T-helper 22 cell (primary cell): ENCODE results near the gene NTSR2.

Experiments used
- DNase-seq: peaks from one replicate; pipeline ENCODE4 v3.0.0-alpha.2; 2020; ENCODE audit warnings: low read depth

Gene NTSR2

DNA sequence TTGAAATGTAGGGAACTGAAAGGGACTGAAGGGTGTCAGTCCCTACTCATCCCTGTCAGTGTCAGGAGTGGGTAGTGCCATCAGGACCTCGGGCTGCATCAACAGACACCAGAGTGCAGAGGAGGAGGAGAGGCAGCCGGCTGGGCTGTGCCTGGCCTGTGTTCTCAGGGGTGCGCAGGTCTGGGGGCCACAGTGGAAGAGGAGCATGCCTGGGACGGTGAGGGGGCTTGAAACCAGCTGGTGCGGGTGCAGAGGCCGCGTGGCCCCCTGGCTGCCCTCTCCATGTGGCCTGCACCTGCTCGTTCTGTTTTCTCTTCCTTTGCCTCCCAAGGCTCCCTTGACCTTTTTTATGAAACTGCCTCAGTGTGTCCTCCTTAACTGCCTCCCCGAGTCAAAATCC lies 41.3 kb downstream of the NTSR2 start:
- no peak for DNase-seq

DNA sequence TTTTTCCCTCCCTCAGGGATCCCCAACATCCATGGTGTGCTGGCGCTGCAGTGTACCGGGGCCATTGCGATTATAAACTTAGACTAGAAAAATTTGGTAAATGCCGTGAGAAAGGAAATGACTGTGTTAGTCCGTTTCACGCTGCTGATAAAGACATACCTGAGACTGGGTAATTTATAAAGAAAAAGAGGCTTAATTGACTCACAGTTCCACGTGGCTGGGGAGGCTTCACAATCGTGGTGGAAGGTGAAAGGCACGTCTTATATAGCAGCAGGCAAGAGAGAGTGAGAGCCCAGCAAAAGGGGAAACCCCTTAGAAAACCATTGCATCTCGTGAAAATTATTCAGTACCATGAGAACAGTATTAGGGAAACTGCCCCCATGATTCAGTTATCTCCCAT lies 44.3 kb downstream of the NTSR2 start:
- no peak for DNase-seq

DNA sequence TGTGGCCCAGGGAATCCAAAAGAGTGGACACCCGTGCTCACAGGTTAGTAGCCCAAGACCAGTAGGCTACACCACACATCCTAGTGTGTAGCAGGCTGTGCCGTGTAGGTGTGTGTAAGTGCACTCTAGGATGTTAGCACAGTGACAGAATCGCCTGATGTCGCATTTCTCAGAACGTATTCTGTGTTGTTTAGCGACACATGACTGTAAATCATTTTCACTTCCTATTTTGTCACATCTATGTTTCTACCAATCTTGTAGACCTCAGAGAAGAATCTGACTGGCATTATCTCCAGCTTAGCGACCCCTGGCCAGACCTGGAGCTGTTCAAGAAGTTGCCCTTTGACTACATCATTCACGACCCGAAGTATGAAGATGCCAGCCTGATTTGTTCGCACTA lies 45.1 kb downstream of the NTSR2 start:
- no peak for DNase-seq

DNA sequence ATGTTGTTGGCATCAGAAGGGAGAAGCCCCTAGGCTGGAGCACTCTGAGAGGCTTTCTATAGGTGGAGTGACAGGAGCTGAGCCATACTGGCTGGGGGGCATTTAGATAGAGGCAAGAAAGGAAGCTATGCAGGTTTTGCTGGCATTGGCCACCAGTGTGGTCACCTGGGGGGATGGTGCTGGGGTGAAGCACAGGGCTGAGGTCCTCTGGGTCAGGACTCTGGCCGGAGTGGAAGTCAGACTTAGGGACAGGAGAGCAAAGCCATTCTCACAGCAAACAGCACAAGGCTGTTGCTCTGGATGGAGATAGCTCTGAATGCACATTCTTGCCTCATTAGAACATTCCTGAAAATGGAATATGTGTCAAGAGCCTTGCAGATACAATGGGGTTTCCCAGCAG lies 47.4 kb downstream of the NTSR2 start:
- no peak for DNase-seq

DNA sequence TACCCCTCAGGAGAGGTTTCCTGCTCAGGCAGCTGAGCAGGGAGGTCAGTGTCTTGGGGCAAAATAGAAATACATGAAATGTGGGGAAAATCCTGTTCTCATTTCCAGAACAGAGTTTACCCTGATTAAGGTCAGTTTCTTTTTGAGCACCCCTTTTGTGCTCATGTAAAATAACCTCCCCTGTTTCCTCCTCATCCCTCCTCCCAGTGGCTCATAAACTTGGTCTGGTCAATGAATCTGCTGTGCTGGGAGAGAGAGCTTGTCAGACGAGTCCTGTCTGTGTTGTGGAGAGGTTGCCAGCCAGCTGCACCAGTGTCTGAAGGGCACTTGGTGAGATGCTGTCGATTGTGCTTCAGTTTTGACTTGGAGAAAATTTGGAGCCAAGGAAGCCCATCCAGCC lies 48.6 kb downstream of the NTSR2 start:
- no peak for DNase-seq

DNA sequence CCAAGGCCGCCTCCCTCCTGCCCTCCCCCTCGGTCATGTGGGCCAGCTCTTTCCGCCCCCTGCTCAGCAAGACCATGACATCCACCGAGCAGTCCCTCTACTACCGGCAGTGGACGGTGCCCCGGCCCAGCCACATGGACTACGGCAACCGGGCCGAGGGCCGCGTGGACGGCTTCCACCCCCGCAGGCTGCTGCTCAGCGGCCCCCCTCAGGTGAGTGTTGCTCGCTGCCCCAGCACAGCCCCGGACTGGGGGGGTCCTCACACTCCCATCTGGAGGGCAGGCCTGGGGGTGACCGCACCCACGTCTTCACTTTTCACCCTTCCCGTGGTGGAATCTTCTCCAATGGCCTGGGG lies 51.3 kb downstream of the NTSR2 start:
- DNase-seq, result no peak

DNA sequence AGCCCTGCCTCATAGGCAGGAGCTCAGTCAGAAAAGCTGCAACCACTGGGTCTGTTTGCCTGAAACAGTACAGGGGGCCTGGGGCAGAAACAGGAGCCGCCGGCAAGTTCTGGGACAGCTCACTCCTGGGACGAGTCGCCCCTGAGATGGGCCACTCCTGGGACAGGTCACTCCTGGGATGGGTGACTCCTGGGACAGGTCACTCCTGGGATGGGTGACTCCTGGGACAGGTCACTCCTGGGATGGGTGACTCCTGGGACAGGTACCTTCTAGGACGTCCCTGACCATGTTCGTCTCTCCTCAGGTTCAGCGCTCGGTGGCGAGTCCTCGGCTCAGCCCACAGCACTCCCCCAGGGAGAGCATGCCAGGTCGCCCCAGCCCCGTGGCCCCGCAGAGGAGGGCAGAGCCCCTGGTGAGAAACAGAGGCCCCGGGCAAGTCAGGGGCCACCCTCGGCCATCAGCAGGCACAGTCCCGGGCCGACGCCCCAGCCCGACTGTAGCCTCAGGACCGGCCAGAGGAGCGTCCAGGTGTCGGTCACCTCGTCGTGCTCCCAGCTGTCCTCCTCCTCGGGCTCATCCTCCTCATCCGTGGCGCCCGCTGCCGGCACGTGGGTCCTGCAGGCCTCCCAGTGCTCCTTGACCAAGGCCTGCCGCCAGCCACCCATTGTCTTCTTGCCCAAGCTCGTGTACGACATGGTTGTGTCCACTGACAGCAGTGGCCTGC lies 51.8 kb downstream of the NTSR2 start:
- DNase-seq, result no peak

DNA sequence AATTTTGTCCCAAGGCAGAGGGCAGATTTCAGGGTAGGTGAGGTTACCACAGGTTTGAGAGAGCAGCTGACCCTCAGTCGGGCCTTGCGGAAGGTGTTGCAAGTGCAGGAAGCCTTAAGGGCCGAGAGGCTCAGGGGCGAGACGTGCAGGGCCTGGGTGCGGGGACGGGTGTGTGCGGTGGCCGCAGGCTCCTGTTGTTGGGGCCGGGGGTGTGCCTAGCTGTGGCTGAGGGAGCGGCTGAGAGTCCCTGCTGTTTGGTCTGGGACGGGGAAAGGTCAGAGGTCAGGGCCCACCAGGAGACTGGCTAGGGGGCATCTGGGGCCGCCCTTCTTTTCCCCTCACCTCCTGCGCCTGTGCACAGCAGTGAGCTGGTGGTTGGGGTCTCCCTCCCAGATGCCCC lies 52.5 kb downstream of the NTSR2 start:
- no peak for DNase-seq

DNA sequence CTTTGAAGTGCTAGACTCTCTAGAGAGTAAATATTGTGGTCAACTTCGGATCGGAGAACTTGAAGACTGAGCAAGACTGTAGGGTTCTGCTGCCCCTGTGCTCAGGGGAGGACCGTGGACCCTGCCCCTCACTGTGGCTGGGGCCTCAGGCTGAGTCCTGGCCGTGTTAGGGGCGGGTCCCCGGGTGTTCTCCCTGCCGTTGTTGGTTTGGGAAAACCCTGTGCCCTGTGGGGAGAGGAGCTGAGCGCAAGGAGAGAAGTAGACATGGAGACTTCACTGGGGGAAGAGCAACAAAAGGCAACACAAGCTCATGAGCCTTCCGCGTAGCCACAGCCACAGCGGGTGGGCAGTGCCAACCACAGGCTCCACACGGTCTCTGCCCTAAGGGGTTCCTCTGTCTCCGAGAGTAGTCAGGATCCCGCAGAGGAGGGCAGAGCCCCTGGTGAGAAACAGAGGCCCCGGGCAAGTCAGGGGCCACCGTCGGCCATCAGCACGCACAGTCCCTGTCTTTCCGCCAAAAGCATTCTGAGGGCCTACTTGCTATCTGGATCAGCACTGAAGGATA lies 53.1 kb downstream of the NTSR2 start:
- DNase-seq, result no peak

DNA sequence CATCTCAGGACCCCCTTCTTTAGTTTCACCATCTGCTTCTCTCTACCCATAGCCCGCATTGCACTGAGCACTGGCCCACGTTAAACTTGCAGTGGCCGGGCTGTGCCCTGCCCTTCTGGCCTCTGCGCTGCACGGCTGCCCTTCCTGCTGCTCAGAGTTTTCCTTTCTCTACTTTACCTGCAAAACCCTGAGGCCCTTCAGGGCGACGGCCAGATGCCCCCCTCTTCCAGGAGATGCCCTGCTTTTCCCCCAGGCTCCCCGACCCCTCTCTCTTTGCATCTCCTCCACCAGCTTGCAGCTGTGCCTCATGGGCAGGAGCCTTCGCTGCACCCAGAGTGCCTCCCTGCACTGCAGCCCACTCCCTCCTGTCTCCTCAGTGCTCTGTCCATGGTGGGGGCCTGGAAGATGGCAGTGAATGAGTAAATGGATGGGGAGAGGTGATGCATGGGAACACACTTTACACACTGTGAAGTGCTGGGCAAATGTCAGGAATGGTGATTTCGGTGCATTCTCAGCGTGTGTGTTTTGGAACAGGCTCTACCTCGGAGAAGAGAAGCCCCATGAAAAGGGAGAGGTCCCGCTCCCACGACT lies 53.8 kb downstream of the NTSR2 start:
- DNase-seq, result no peak

DNA sequence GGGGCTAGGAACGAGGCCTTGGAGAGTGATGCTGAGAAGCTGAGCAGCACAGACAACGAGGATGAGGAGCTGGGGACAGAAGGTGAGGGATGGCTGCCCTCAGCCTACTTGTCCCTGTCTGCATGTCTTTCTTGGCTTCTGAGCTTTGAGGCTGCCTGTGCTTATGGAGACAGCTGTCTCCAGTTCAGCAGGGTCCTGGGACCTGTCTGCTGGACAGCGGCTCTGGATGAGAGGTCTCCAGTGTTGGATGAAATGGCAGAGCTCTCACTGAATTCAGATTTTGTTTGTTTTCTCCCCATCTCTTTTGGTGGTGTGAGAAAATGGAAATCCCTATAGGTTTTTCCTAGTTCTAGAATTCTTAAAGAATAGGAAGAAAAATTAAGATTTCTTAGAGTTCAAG lies 54.8 kb downstream of the NTSR2 start:
- DNase-seq, result no peak

DNA sequence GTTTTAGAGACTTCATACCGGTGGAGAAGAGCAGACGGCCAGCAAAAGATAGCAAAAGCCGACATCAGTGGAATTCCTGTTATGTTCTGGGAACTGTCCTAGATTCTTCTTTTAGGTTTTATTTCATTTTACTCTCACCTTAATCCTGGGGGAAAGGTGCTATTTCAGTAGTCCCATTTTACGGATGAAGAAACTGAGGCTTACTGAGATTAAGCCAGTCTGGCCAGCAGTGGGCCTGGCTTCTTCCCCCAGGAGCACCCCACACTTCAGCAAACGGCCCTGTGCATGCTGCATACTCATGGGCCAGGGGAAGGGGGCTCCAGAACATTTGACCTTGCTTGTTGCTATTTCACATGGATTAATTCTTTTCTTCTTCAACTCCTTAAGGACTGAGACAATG lies 56.7 kb downstream of the NTSR2 start:
- no peak for DNase-seq

DNA sequence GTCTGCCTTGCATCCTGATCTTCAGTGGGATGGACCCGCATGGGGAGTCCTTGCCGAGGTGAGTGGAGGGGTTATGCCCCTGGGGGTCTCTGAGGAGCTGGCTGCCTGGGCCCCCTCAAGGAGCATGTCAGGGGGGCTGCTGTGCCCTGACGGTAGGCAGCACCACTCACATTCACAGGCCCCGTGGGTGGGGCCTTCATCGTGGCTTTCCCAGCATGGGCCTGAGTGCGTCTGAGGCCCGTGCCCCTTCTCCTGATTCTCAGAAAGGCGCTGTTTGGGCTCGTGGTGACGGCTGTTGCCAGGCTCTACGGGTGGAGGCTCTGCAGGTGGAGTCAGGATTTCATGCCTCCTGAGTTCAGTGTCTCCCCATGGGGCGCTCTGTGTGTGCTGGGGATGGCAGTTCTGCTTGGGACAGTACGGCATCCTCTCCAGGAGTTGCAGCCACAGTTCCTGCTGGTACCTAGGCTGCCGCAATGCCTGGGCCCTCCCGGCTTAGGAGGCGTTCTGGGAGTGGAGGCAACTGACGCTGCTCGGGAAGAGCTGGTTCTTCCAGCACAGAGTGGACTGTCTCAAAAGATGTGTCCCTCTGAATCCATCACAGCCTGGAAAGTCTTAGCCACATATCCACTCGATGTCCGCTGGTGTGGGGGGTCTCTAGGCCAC lies 57.3 kb downstream of the NTSR2 start:
- DNase-seq, result no peak

DNA sequence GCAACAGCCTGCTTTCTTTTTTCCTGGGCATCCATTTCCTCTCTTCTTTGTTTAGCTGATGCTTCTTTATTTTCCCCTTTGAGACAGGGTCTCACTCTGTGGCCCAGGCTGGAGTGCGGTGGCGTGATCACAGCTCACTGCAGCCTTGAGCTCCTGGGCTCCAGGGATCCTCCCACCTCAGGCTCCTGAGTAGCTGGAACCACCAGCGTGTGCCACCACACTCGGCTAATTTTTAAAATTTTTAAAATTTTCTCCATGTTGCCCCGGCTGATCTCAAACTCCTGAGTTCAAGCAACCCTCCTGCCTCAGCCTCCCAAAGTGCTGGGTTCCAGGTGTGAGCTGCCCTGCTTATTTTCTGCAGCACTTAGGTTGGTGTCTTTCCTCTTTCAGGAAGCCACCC lies 58.7 kb downstream of the NTSR2 start:
- DNase-seq, result no peak

DNA sequence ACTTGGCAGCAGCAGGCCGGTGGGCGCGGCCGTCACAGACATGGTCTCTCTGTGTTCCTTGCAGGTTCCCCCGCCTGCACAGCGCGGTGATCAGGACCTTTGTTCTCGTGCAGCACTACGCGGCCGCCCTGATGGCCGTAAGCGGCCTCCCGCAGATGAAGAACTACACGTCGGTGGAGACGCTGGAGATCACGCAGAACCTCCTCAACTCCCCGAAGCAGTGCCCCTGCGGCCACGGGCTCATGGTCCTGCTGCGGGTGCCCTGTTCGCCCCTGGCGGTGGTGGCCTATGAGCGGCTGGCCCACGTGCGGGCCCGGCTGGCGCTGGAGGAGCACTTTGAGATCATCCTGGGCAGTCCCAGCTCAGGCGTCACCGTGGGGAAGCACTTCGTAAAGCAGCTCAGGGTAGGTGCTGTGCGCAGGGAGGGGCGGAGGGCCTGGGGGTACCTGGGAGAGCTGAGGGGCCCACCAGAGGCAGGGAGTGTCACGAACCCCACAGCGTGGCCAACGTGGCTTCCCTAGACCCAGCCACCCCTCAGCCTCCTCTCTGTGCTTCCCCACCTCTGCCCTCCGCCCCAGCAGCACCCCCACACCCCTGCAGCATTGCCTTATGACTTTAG lies 59.3 kb downstream of the NTSR2 start:
- DNase-seq, result no peak
